Stimulated activated naive CD4-positive, alpha-beta T cell treated with Interleukin-2 at 50 U/mL for 16 hours (primary cell): Measurements from ENCODE around the gene ECHS1.
"Not testable (repeated sequence)": the region's sequence is repeated elsewhere in the genome, so short reads cannot be mapped to it uniquely, and the experiment has no call there.

Experiments used
- DNase-seq: peaks from one replicate; lab custom pipeline; 2025; lab: John Stamatoyannopoulos, UW

The ECHS1 gene

GRCh38 chr10:133373174-133374090, at the start of gene ECHS1:
Gene ECHS1, minus strand, starts transcription at chr10:133373354. Its CDS starts 21 bp downstream, at chr10:133373333.
- peak; percentile 89 for DNase-seq

GRCh38 chr10:133422223-133422806, 49.2 kb upstream of the ECHS1 start:
- no peak for DNase-seq

GRCh38 chr10:133421336-133422222, 48.4 kb upstream of the ECHS1 start:
- no peak for DNase-seq

- no peak for DNase-seq
These were observed 47.4 kb upstream of the ECHS1 start for GRCh38 chr10:133420579-133420978.

DNA sequence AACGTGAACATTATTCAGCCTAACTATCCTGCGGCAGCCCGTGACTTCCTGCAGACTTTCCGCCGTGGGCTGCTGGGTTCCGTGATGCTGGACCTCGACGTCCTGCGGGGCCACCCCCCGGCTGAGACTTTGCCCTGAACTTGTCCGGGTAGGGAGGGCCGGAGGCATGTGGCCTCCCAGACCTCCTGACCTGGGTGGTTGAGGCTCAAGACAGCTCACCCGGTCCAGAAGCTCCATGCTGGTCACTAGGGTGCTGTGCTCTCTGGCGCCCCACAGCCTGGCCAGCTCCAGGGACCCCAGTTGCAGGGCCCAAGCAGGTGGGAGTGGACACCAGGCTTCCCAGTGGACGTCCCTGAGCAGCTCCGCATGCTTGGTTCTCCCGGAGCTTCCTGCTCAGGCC, 46.9 kb upstream of the ECHS1 start:
- DNase-seq: no peak

DNA sequence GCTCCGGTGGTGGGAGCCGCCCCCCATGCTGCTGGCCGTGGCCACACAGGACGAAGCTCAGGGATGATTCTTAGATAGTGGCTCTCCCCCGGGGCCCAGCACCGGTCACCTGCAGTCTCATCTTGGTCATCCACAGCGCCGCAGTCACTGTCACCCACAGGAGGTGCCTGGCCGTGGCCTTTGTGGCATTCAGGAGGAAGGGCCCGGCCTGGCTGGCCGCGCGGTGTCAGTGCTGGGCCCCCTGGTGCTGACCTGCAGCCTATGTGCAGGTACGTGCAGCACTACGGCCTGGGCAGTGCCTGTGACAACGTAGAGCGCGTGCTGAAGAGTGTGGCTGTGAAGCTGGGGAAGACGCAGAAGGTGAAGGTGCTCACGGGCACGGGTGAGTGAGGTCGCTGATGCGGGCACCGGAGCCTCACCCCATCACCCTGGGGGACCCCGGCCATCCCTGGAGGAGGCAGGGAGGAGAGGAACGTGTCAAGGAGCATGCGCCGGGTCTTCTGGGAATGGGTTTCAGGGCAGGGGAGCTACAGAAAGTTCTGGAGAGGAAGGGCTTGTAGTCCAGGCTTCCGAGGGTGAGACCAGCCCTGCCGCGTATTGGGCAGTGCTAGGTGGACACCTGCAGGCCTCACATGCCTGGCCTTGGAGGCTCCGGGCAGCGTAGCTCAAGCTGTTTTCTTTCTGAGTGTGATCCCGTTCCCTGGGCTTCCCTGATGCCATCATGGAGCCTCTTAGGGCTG, 46.2 kb upstream of the ECHS1 start:
- no peak for DNase-seq

GRCh38 chr10:133418289-133418993, 45.3 kb upstream of the ECHS1 start:
- no peak for DNase-seq

DNA sequence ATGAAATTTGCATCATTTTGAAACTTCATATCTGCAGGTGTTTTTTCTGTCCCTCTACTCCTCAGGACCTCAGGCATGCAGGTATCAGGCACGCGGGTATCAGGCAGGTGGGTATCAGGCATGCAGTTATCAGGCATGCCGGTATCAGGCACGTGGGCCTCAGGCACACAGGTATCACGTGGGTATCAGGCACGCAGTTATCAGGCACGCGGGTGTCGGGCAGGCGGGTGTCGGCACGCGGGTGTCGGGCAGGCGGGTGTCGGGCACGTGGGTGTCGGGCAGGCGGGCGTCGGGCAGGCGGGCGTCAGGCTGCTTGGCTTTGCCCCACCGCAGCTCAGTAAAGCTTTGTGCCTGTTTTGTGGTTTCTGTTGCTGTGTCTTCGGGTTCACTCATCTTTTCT, 42.6 kb upstream of the ECHS1 start:
- no peak for DNase-seq

DNA sequence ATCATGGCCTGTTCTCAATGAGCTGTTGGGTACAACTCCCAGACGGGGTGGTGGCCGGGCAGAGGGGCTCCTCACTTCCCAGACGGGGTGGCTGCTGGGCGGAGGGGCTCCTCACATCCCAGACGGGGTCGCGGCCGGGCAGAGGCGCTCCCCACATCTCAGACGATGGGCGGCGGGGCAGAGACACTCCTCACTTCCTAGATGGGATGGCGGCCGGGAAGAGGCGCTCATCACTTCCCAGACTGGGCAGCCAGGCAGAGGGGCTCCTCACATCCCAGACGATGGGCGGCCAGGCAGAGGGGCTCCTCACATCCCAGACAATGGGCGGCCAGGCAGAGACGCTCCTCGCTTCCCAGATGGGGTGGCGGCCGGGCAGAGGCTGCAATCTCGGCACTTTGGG, 41.2 kb upstream of the ECHS1 start:
- DNase-seq: not testable (repeated sequence)

GRCh38 chr10:133412381-133412711, 39.2 kb upstream of the ECHS1 start:
- DNase-seq: no peak

DNA sequence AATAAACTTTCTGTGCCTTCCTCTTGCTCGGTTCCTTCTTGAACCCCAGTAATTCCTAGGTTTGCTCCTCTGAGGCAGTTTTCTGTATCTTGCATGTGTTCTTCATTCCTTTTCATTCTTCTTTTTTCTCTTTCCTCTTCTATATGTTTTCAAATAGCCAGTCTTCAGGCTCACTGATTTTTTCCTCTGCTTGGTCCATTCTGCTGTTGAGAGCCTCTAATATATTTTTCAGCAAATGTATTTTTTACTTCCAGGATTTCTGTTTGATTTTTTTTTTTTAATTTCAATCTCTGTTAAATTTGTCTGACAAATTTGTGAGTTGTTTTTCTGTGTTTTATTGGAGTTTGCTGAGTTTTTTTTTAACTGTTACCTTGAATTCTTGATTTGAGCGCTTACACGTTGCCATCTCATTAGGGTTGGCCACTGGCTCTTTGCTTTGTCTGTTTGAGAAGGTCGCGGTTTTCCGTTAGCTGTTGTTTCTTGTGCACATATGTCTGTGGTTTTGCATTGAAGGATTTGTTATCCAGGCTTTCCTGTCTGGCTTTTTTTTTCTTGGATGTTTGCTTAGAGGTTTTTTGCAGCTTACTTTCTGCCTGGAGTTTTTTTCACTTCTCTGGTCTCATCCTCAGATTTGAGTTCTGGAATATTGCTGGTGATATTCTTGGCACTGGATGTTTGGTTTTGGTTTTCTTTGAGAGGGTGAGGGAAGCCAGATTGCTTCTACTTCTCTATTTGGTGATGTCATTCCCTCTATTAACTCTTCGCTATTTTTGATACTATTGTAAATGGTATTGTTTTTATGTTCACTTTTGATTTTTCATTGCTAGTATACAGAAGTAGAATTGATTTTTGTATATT, 38.6 kb upstream of the ECHS1 start:
- DNase-seq: no peak

GRCh38 chr10:133405844-133406527, 32.8 kb upstream of the ECHS1 start:
- DNase-seq: no peak

GRCh38 chr10:133405272-133405671, 32.1 kb upstream of the ECHS1 start:
- DNase-seq: no peak

DNA sequence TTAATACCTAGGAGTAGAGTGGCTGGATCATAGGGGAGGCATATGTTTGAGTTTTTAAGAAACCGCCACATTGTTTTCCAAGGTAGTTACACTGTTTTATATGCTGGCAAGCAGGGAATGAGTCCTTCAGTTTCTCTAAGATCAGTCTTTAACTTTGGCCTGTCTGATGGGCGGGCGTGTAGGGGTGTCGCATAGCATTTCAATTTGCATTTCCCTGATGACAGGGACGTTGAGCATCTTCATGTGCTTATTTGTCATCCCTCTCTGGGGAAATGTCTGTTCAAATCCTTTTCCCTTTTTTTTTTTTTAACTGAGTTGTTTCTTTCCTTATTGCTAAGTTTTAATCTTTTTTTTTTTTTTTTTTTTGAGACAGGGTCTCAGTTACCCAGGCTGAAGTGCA, 30.6 kb upstream of the ECHS1 start:
- DNase-seq: no peak

GRCh38 chr10:133403359-133403758, 30.2 kb upstream of the ECHS1 start:
- no peak for DNase-seq

DNA sequence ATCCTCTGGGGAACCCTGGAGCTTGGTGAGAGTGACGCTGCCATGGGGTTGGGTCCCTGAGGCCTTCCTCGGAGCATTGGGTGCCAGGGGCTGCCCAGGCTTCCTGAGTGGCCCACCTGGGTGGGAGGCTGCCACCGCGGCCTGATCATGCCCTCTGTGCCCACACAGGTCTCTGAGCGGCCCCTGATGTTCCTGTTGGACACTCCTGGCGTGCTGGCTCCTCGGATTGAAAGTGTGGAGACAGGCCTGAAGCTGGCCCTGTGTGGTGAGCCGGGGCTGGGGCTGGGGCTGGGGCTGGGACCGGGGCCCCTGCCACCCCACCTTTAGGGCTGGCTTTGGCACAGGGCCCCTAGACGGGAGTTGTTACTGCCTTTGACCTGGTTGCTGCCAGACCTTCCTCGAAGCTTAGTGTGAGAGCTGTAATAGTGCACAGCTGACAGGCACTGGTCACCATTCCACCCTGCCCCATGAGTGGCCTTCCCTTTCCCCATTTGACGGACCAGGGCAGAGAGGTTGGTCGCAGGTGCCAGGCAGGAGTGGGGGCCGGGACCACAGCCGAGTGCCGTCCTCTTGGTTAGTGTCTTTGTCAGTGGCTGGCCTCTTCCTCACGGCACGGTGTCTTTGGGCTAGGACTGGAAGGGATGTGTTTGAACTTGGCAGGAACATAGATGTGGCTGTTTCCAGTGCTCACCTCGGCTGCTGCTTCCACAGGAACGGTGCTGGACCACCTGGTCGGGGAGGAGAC, 29.0 kb upstream of the ECHS1 start:
- DNase-seq: no peak

- DNase-seq: no peak
These were observed 28.3 kb upstream of the ECHS1 start for GRCh38 chr10:133401500-133401899.

- no peak for DNase-seq
These were observed 27.7 kb upstream of the ECHS1 start for GRCh38 chr10:133400624-133401424.
